NCI-H774 (cell line): ENCODE results near the gene SMIM5.
"Not testable (repeated sequence)": the region's sequence is repeated elsewhere in the genome, so short reads cannot be mapped to it uniquely, and the experiment has no call there.

Experiments used
- DNase-seq: peaks from one replicate; lab custom pipeline; 2025; lab: John Stamatoyannopoulos, UW

SMIM5 gene

GRCh38 chr17:75624714-75625345 lies 8.4 kb upstream of the SMIM5 start:
- no peak for DNase-seq

GRCh38 chr17:75625813-75626486 lies 7.3 kb upstream of the SMIM5 start:
- no peak for DNase-seq

DNA sequence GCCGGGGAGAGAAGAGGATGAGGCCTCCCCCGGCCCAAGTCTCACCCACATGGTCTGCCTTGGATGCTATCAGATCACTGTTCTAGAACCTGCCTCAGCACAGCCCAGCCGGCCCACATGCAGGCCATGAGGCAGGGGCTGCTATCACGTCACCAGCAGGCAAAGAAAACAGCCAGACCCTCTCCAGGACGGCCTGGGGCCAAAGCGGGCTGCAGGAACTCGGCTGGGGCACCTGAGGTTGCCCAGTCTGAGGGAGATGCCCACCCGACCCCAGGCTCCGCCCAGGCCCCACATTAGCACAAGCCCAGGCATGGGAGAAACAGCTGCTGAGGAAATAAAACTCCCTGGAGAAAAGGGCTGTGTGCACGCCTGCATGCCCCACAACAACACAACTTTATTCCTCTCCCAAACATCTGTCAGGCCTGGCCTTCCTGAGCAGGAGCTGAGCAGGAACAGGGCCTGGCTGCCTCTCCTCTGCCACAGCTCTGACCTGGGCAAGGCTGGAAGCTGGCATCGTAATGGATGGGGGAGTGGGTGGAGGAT lies 6.7 kb upstream of the SMIM5 start:
- no peak for DNase-seq

DNA sequence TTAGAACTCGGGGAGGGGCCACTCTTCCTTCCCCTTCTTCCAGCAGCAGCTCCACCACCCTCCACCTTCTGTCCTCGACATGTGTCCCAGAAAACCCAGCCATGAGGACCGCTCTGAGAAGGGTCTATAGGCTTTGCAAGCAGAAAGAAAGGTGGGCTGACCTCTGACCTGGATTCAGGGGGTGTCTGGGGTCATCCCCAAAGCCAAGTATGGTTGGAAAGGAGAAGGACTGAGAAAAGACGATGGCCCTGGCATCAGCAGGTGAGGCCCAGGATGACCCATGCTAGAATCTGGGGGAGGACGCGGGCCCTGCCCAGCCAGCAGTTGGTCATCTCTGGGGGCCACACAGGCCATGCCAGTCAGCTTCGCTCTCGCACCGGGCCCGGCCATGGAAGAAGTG lies 6.1 kb upstream of the SMIM5 start:
- no peak for DNase-seq

GRCh38 chr17:75628425-75628824 lies 4.8 kb upstream of the SMIM5 start:
- DNase-seq, result no peak

DNA sequence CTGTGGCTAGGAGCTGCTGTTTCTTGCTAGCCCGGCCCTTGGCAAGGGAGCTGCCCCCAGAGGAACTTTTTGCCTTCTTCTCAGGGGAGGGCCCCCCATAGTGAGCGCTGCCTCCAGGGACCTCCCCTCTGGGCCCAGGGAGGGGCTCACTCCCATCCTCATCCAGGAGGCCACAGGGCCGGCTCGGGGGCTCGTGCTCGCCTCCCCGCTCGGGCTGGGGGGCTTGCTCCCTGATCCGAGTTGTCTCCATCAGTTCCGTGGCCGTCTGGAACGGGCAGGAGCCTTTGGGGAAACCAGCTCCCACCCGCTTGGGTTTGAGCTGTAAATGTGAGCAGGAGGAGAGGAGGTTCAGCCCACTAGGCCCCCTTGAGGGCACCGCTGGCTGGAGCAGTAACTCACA lies 4.1 kb upstream of the SMIM5 start:
- DNase-seq, result no peak

DNA sequence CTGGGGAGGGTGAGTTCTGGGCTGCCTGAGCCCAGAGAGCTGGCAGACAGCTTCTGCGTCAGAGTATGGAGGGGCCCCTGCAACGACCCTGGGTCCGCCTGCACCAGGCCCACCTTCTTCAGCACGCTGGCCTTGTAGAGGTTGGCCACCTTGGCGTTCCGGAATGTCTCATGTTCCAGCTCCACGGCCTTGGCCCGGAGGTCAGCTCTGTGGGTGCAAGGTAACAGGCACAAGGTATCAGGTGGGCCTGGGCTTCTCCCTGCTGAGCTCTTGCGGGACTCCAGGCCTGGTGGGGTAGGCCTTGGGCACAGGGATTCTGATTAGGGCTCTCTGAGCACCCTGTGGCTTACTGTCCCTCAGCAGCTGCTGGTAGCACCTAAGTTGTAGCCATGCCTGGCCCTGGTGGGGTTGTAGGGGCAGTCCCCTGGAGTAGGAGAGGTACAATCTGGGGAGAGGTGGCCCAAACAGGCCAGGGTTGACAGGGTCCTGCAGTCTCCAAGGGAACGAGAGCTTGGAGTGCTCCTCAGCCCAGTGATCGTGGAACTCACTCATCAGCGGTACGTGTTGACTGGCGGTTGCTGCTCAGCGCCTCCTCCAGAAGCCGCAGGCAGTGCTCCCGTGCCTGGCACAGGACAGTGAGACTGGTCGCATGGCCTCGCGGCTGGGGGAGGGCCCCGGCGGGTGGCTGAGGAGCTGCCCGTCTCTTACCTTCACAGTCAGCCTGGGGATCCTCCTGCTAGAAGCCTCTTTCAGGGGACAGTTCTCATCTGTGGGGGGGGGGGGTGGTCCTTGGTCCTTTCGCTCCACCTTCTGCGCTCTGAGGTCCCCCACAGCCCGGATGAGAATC lies 2.9 kb upstream of the SMIM5 start:
- no peak for DNase-seq

DNA sequence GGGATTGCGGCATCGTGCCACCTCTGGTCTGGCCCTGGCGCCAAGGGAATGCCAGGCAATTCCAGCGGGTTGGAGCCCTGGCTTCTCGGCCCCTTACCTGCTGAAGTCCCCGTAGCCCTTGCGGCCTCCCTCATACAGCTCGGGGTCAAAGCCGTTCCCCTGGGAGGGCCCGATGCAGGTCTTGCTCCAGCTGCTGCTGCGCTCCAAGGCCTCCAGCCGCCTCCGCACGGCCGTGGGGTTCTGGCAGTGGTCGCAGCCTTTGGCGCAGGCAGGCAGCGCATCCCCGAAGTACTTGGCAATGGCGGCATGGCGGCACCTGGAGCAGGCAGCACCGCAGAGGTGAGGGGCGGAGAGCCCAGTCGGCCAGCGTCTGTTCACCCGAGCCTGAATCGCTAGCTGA lies 1.9 kb upstream of the SMIM5 start:
- DNase-seq, result no peak

DNA sequence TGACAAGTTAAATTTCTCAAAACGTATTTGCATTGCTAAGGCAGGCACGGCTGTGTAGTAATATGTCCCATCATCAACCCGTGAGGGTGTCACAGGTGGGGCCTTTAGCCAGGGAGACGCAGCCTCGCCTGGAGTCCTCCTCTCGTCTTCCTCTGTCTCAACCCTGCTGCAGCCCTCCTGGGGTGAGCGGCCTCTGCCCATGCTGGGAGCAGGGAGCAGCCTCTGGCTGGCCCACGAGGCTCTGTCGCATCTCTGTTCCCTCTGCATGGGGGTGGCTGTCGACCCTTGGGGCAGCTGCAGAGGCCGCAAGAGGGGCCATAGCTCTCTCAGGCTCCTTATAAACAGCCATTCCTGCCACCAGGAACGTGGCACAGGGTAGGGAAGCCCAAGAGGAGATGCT lies 806 bp upstream of the SMIM5 start:
- no peak for DNase-seq

DNA sequence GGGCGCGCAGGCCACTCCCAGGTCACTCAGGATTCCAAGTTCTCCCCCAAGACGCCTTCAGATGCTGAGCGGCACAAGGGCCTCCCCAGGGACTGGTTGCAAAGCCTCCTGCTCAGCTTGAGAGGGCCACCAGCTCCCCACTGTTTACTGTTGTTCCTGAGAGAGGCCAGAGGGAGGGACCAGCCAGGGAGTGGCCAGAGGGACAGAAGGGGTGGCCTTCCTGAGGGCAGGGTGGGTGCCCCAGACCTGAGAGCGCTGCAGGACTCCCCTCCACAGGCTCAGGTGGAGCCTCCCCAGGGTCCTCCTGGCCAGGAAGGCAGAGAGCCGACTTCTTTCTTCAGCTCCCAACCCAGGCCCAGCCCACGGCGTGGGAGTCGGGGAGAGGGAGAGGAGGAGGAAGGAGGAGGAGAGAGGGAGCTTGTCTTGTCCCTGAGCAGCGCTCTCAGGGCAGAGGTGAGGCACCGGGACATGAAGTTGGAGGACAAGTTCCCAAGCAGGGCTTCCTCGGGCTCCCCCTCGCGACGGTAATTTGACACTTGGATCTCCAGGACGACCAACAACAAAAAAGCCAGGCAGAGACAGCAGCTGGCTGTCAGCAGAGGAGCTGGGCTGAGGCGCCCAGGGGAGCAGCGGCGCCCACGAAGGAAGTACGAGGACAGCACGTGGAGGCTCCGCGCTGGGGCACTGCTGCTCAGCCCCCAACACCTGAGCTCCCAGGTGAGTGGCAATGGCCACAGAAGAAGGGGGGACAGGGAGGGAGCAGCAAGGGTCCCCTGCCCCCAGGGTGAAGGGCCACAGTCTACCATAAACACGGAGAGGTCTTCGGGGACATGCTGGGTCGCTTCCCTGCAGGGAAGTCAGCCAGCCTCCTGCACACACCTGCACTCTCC lies 497 bp downstream of the SMIM5 start:
- peak; percentile 72 for DNase-seq

- DNase-seq, result no peak
Observed at GRCh38 chr17:75634376-75634740, 1.1 kb downstream of the SMIM5 start.

GRCh38 chr17:75634754-75635609 lies 1.7 kb downstream of the SMIM5 start:
- DNase-seq, result no peak

DNA sequence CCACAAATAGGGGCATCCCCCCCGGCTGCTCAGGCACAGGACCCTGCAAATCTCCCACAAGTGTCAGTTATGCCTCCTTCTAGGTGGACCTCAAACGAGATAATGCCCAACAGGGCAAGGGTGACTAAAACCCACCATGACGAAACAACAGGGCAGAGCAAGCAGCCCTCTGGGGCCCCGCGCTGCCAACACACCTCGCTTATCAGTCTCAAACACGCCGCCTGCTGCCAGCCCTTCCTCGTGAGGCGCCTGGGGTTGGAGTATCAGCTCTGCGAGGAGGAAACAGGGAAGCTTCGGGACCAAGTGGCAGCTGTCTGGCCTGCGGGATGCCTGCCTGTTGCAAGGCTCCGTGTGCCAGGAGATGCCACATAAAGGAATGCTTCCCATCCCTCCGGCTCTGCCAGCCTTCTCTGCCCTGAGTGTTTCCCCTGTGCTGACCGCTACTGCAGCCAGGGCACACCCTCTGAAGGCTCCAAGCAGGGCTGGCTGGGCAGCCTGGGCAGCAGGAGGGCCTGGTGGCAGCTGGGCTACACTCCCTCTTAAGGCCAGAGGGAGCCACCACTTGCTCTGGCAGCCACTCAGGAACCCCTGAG lies 2.5 kb downstream of the SMIM5 start:
- DNase-seq, result no peak

DNA sequence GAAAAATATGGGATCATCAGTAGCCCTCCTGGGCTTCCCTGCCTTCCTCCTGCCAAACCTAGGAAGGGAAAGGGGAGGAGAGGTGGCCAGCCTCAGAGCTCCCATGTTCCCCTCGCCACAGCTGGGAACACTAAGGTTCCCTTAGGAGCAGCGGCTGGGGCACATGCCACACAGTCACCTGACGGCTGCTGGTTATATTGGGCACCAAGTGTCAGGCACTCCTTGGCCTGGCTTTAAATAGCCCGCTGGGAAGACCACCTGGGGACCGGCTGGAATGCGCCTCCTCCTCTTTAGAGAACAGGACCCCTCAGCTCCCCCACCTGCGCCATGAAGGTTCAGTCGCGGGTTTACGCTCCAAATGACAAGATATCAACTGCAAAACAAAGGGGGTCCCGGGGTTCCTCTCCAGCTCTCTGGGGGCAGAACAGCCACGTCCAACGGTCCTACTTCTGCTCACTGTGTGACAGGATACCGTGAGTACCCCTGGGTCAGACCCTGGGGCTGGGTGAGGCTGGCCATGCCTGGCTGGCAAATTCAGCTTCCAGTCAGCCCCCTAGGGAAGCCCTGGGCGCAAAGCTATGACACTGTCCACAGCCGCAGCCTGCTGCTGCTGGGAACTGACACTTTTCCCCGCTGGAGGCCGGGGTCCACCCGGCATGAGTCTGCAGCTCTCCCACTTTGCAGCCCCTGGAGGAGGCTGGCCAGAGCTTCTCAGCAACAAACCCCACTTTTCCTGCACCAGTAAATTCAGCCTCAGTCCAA lies 3.3 kb downstream of the SMIM5 start:
- DNase-seq, result no peak

DNA sequence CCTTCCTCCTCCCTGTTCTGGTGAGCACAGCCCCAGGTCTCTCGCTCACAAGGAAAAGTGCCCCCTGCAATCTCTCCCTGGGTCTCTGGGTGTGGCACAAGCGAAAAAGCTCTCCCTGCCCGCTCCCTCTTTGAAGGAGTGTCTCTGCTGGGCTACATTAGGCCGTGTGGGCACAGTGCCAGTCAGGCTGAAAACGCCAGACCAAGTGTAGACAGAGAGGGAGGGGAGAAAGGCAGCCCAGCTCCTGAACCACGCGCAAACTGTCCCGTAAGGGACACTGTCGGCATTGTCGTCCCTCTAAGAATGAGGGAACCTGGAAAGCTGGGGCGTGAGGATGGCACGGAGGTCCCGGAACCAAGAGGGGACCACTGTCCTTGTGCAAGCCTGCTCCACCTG lies 3.9 kb downstream of the SMIM5 start:
- DNase-seq, result no peak

DNA sequence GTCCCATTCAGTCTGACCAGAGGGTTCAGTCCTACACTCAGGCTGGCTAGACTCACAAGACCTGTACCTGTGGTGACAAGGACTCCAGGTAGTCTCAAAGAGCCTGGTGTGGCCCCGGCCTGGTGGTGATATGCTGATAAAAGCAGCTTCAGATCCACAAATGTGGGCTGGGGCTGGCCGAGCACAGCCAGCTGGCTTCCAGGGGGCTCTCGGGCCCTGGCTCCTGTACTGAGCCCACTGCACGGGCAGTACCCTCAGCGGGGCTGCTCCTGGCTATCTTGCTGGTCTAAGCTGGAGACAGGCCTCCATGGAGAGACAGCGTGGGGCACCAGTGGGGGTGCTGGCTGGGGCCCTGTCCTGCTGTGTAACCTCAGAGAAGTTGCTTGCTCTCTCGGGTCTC lies 4.3 kb downstream of the SMIM5 start:
- DNase-seq, result no peak

- not testable (repeated sequence) for DNase-seq
Observed at GRCh38 chr17:75638039-75638438, 4.8 kb downstream of the SMIM5 start.

DNA sequence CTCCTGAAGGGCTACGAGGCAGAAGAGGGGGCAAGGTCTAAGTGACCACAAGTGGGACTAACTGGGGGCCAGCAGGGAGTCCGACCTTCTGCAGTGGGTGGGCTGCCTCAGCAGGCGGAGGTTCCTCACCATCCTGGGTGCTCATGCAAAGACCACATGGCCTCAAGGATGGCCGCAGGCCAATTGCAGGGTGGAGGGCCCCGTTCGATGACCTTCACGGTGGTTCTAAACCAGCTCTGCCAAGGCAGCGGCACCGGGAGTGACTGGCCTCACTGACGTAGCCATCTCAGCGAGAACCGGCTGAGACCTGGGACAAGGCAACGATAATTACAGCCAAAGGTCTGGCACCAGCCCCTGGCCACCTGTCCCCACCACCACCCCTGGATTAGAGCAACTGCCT lies 5.7 kb downstream of the SMIM5 start:
- DNase-seq, result no peak

- DNase-seq, result no peak
Observed at GRCh38 chr17:75639327-75639726, 6.1 kb downstream of the SMIM5 start.
